Activated CD4-positive, alpha-beta T cell treated with anti-CD3 and anti-CD28 coated beads, Interleukin-2, Interleukin-4, amounts not matched to agents 100 ng/mL and 50 ng/mL, durations not matched to agents 16 hours and 8 hours (primary cell): Measurements from ENCODE around the gene CNKSR3.

Experiments used
- DNase-seq: peaks from one replicate; pipeline ENCODE4 v3.0.0-alpha.2; 2020; ENCODE audit warnings: low spot score

The CNKSR3 gene

GRCh38 chr6:154381548-154381947 lies 128.9 kb downstream of the CNKSR3 start:
- DNase-seq: no peak

- no peak for DNase-seq
These were observed 129.7 kb downstream of the CNKSR3 start for GRCh38 chr6:154380741-154381140.

GRCh38 chr6:154379585-154379984 lies 130.9 kb downstream of the CNKSR3 start:
- no peak for DNase-seq

GRCh38 chr6:154378518-154378917 lies 132.0 kb downstream of the CNKSR3 start:
- no peak for DNase-seq

GRCh38 chr6:154377726-154378125 lies 132.8 kb downstream of the CNKSR3 start:
- no peak for DNase-seq

GRCh38 chr6:154373971-154374370 lies 136.5 kb downstream of the CNKSR3 start:
- DNase-seq: no peak

GRCh38 chr6:154371281-154371680 lies 139.2 kb downstream of the CNKSR3 start:
- no peak for DNase-seq

- DNase-seq: peak; percentile 19
These were observed 139.9 kb downstream of the CNKSR3 start for GRCh38 chr6:154370545-154370944.

GRCh38 chr6:154367839-154368695 lies 142.4 kb downstream of the CNKSR3 start:
- DNase-seq: no peak

- no peak for DNase-seq
These were observed 143.1 kb downstream of the CNKSR3 start for GRCh38 chr6:154367336-154367735.

GRCh38 chr6:154363821-154364220 lies 146.7 kb downstream of the CNKSR3 start:
- DNase-seq: no peak

- DNase-seq: no peak
These were observed 149.0 kb downstream of the CNKSR3 start for GRCh38 chr6:154361476-154361875.

- no peak for DNase-seq
These were observed 150.0 kb downstream of the CNKSR3 start for GRCh38 chr6:154360476-154360875.

GRCh38 chr6:154359679-154360078 lies 150.8 kb downstream of the CNKSR3 start:
- no peak for DNase-seq

GRCh38 chr6:154359161-154359574 lies 151.3 kb downstream of the CNKSR3 start:
- no peak for DNase-seq

- DNase-seq: no peak
These were observed 152.4 kb downstream of the CNKSR3 start for GRCh38 chr6:154358019-154358545.

GRCh38 chr6:154356690-154357089 lies 153.8 kb downstream of the CNKSR3 start, which contains the start of gene IPCEF1:
Gene IPCEF1, minus strand, starts transcription at chr6:154356803. Its CDS starts 90,856 bp downstream, at chr6:154265947.
- no peak for DNase-seq

GRCh38 chr6:154356113-154356512 lies 154.4 kb downstream of the CNKSR3 start:
- no peak for DNase-seq

- DNase-seq: no peak
These were observed 156.2 kb downstream of the CNKSR3 start for GRCh38 chr6:154354265-154354777.

GRCh38 chr6:154353626-154354025 lies 156.9 kb downstream of the CNKSR3 start:
- no peak for DNase-seq

- DNase-seq: peak; percentile 87
These were observed 157.4 kb downstream of the CNKSR3 start for GRCh38 chr6:154352898-154353585.

GRCh38 chr6:154350293-154350692 lies 160.2 kb downstream of the CNKSR3 start:
- no peak for DNase-seq

- DNase-seq: no peak
These were observed 162.5 kb downstream of the CNKSR3 start for GRCh38 chr6:154347981-154348380.
